PFSK-1 (cell line): ENCODE data around the gene LOXHD1.

Experiments
- FOXP2 ChIP-seq: optimal IDR thresholded peaks from 2 replicates; pipeline ENCODE3; 2011; ENCODE audit warnings: borderline replicate concordance, control low read depth, inconsistent platforms; ENCODE audit not compliant: insufficient read depth; ENCODE audit errors: extremely low read length, extremely low read depth
- POLR2AphosphoS5 ChIP-seq: IDR thresholded peaks from 2 replicates; pipeline ENCODE4 v1.6.1; 2012; ENCODE audit warnings: low read depth, mild to moderate bottlenecking, control low read depth, low read length, moderate library complexity
- SIN3A ChIP-seq: IDR thresholded peaks from 2 replicates; pipeline ENCODE4 v1.6.1; 2012; ENCODE audit warnings: mild to moderate bottlenecking, low read length, moderate library complexity, borderline replicate concordance; ENCODE audit not compliant: insufficient read depth
- TAF1 ChIP-seq: IDR thresholded peaks from 2 replicates; pipeline ENCODE4 v1.6.1; 2012; ENCODE audit warnings: low read length, control low read depth, borderline replicate concordance; ENCODE audit not compliant: insufficient read depth
- TF ChIP-seq, protein P1 (sequence below), 2 experiments: IDR thresholded peaks; 2 replicates each; pipeline versions ENCODE4 v1.6.1 to v1.8.0; 2011 to 2012; ENCODE audit warnings: low read depth in 2 of 2, low read length in 2 of 2, control low read depth in 1 of 2, inconsistent platforms in 1 of 2, mild to moderate bottlenecking in 1 of 2, moderate library complexity in 1 of 2; ENCODE audit not compliant: insufficient read depth in 1 of 2

The LOXHD1 gene

GRCh38 chr18:46619559-46619958 is 37.5 kb downstream of the LOXHD1 start:
- TF ChIP-seq POLR2AphosphoS5 (no peak), TAF1 (no peak), SIN3A (no peak), FOXP2 (no peak)
- TF ChIP-seq, protein P1, sequence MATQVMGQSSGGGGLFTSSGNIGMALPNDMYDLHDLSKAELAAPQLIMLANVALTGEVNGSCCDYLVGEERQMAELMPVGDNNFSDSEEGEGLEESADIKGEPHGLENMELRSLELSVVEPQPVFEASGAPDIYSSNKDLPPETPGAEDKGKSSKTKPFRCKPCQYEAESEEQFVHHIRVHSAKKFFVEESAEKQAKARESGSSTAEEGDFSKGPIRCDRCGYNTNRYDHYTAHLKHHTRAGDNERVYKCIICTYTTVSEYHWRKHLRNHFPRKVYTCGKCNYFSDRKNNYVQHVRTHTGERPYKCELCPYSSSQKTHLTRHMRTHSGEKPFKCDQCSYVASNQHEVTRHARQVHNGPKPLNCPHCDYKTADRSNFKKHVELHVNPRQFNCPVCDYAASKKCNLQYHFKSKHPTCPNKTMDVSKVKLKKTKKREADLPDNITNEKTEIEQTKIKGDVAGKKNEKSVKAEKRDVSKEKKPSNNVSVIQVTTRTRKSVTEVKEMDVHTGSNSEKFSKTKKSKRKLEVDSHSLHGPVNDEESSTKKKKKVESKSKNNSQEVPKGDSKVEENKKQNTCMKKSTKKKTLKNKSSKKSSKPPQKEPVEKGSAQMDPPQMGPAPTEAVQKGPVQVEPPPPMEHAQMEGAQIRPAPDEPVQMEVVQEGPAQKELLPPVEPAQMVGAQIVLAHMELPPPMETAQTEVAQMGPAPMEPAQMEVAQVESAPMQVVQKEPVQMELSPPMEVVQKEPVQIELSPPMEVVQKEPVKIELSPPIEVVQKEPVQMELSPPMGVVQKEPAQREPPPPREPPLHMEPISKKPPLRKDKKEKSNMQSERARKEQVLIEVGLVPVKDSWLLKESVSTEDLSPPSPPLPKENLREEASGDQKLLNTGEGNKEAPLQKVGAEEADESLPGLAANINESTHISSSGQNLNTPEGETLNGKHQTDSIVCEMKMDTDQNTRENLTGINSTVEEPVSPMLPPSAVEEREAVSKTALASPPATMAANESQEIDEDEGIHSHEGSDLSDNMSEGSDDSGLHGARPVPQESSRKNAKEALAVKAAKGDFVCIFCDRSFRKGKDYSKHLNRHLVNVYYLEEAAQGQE (IDR thresholded peaks at IDR 0.05; ENCODE audit: insufficient read depth in 1 of 2, low read depth in 2 of 2, low read length in 2 of 2), result no peak

DNA sequence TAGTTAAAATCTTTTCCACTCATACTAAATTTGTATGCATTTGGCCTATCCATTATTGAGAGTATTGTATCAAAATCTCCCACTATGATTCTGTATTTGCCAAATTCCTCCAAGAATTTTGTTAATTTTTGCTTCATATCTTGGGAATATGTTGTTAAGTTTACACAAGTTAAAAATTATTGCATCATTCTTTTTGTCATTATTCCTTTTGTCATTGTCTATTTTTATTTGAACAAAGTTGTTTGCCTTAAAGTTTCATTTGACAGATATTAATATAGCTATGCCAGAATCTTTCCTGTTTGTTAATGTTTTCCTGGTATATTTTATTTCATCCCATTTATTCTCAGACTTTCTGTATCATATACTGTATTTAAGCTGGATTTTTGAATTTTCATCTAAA is 41.3 kb downstream of the LOXHD1 start:
- TF ChIP-seq SIN3A (no peak), FOXP2 (no peak), POLR2AphosphoS5 (no peak), TAF1 (no peak)
- TF ChIP-seq, protein P1 (IDR thresholded peaks at IDR 0.05; ENCODE audit: insufficient read depth in 1 of 2, low read depth in 2 of 2, low read length in 2 of 2), result no peak

GRCh38 chr18:46609048-46609447 is 48.0 kb downstream of the LOXHD1 start:
- no peak for TF ChIP-seq TAF1
- no peak for TF ChIP-seq POLR2AphosphoS5
- TF ChIP-seq, protein P1 (IDR thresholded peaks at IDR 0.05; ENCODE audit: insufficient read depth in 1 of 2, low read depth in 2 of 2, low read length in 2 of 2), result no peak
- no peak for TF ChIP-seq FOXP2
- no peak for TF ChIP-seq SIN3A

DNA sequence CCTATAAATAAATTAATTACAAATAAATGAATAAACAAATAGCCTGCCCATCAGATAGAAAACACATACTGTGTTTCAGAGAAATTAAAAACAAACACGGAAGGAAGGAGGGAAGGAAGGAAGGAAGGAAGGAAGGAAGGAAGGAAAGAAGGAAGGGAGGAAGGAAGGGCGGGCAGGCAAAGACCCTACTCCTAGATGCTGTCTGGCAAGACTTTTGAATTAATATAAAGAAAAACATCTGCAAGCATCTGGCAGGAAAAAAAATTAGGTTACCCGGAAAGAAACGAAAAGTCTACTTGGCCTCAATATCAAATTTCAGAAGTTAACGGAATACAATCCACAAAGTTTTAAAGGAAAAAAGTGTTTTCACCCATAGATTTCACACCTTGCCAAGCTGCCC is 49.1 kb downstream of the LOXHD1 start:
- TF ChIP-seq POLR2AphosphoS5, result no peak
- no peak for TF ChIP-seq TAF1
- TF ChIP-seq, protein P1 (IDR thresholded peaks at IDR 0.05; ENCODE audit: insufficient read depth in 1 of 2, low read depth in 2 of 2, low read length in 2 of 2), result no peak
- no peak for TF ChIP-seq FOXP2

DNA sequence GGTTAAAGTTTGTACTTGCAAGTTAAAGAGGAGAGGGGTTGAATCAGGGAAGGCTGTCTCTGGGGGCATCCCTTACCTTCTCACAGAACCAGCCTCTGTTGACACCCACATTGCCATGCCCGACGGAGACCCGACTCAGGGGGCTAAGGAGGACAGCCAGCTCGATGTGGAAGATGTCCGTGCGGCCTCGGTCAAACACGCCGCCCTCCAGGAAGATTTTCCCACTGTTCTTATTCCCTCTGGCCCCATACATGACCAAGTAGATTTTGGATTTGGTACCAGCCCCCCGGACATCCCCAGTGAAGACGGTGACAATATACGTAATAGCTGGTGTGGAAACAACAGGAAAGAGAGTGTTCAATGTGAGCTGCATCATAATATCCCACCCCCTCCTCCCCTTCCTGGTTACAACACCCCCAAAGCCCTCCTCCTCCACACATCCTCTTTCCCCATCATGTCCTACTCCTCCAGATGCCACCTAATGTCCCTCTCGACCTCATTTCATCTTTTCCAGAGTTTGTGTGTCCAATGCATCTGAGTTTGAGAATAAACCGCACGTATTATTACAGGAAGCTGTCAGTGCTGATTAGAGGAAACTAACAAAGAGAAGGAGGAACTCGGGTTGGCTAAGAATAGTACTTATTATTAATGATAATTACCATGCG is 55.7 kb downstream of the LOXHD1 start:
- TF ChIP-seq POLR2AphosphoS5 (no peak), TAF1 (no peak), SIN3A (no peak), FOXP2 (no peak)
- TF ChIP-seq, protein P1 (IDR thresholded peaks at IDR 0.05; ENCODE audit: insufficient read depth in 1 of 2, low read depth in 2 of 2, low read length in 2 of 2), result no peak
